ENCODE results near the gene MFAP4.
A peak's percentile ranks its signal among the peaks of the same experiment; 100 is the strongest.

The MFAP4 gene

GRCh38 chr17:19401321-19402010 is 14.5 kb upstream of the MFAP4 start:
- Mint-ChIP-seq H3K9me3 (ENCODE audit: low read depth) (no peaks in the 10 kb centered on the region), H3K27ac (no peak overlapping the region), H3K36me3 (no peaks in the 10 kb centered on the region), H3K4me1 (ENCODE audit: low read depth) (no peaks in the 10 kb centered on the region), H3K4me3 (no peak overlapping the region), H3K27me3 (peaks cover 2% of the 10 kb centered on the region)

DNA sequence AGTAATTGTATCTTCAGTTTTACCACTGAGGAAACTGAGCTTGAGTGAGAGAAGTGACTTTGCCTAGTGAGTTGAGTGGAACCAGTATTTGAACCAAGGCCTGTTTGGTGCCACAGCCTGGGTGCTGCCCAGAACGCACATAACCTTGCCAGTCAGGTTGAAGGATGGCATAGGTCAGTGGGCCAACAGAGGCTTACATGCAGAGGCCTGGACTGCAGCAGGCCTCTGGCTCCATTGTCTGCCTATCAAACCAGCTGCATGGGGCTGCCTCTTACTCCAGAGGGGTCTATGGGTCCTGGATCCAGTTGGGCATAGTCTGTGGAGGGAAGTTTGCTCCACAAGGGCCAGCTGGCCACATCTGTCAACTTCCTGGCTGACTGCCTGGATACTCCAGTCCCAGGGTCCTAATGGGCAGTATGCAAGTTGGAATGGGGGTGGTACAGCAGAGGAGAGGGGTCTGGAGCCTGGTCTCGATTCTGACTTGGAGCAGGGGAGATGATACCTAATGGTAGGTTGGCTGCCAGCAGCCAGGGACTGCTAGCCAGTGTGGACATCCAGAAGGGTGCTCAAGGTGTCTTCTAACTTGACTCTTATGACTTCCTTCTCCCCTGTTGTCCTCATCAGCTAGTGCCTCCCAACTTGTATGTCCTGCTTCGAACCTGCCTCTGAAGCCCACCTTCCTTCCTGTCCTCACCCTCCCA is 12.9 kb upstream of the MFAP4 start:
- no peak overlapping the region for H3K4me3 Mint-ChIP-seq

DNA sequence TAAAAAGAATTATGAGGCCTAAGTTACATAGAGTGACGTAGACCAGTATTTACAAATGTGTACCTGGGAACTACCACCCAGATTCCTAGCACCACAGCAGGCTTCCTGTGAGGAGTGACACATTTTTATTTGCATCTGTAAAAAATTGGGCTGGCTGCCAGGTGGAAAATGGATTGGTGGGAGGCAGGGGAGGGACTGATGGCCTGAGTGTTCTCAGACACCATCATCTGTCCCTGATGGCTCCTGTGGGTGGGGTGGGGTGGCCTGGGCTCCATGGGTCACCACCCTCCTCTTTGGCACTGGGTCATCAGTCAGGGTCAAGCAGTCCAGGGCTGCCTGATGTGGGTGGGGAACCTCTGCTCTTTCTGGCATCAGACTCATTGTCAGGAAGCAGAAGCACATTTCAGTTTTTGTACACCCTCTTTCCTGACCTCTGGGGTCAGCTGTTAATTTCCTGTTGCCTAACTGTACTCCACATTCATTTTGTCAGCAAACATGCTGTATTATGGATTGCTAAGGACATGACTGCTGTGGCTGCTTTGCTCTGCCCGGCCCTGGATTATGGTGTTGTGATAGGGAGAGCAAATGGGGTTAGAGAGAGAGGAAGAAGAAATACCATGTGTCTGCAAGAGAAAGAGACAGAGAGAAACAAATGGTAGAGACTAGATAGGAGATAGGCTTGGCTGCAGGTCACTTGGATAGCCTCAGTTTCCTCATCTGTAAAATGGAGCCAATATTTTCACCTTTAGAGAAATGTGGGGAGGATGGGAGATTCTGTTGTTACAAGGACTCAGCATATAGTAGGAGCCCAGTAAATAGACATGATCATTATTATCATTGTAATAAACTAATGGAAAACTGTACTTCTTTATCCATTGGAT is 11.6 kb upstream of the MFAP4 start:
- H3K4me3 Mint-ChIP-seq = no peak overlapping the region
- peaks cover 2% of the 10 kb centered on the region for H3K27me3 Mint-ChIP-seq
- no peaks in the 10 kb centered on the region for H3K9me3 Mint-ChIP-seq (ENCODE audit: low read depth)
- H3K27ac Mint-ChIP-seq = no peak overlapping the region
- no peaks in the 10 kb centered on the region for H3K4me1 Mint-ChIP-seq (ENCODE audit: low read depth)
- no peaks in the 10 kb centered on the region for H3K36me3 Mint-ChIP-seq

More for the DNA sequence above, 12.9 kb upstream of the MFAP4 start:
- Mint-ChIP-seq H3K27me3 (peaks cover 2% of the 10 kb centered on the region), H3K9me3 (ENCODE audit: low read depth) (no peaks in the 10 kb centered on the region), H3K27ac (no peak overlapping the region), H3K36me3 (no peaks in the 10 kb centered on the region), H3K4me1 (ENCODE audit: low read depth) (no peaks in the 10 kb centered on the region)

- Mint-ChIP-seq H3K27me3 (peaks cover 2% of the 10 kb centered on the region), H3K27ac (no peak overlapping the region), H3K4me1 (ENCODE audit: low read depth) (no peaks in the 10 kb centered on the region), H3K4me3 (no peak overlapping the region), H3K9me3 (ENCODE audit: low read depth) (no peaks in the 10 kb centered on the region), H3K36me3 (no peaks in the 10 kb centered on the region)
Observed at GRCh38 chr17:19397556-19398041, 10.6 kb upstream of the MFAP4 start.

GRCh38 chr17:19392303-19392702 is 5.3 kb upstream of the MFAP4 start:
- Mint-ChIP-seq H3K27me3 (peaks cover 2% of the 10 kb centered on the region), H3K27ac (no peak overlapping the region), H3K36me3 (no peaks in the 10 kb centered on the region), H3K4me3 (no peak overlapping the region), H3K9me3 (ENCODE audit: low read depth) (no peaks in the 10 kb centered on the region), H3K4me1 (ENCODE audit: low read depth) (peaks cover 7% of the 10 kb centered on the region)

DNA sequence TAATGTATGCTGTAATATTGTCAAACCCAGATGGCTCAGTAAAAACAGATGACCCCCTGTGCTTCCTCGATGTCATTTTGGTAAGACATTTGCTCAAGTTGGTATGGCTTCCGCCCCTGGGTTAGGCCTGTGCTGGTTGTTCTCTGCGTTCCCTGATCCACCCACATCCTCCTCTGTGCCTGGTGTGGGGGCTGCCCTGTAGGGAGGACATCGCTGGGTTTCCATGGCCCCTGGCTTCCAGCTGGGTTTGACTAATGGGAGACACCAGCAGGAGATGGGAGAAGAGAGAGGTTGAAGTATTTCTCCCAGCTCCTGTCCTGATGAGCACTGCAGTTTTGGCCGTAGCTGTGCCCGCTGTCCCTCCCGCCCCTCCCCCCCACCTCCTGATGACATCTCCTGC is 4.4 kb upstream of the MFAP4 start:
- peaks cover 7% of the 10 kb centered on the region for H3K4me1 Mint-ChIP-seq (ENCODE audit: low read depth)
- no peak overlapping the region for H3K27ac Mint-ChIP-seq
- no peaks in the 10 kb centered on the region for H3K9me3 Mint-ChIP-seq (ENCODE audit: low read depth)
- H3K27me3 Mint-ChIP-seq = peaks cover 2% of the 10 kb centered on the region
- H3K4me3 Mint-ChIP-seq = no peak overlapping the region
- no peaks in the 10 kb centered on the region for H3K36me3 Mint-ChIP-seq

DNA sequence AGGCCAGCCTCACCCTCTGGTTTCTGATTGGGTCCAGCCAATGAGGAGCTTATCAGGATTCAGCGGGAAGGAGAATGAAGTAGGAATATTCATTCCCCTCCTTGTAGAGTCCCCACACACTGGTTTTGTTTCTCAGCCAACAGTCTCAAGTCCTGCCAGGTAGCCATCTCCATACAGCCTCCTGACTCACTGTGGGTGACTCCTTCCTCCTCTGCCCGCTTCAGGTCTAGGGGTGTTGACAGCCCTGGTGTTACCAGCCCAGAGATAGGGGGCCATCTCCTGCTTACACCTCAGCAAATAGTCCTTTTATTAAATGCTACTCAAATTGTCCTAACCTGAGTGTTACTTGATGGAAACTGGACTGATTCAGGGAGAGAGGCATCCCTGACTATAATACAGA is 4.0 kb upstream of the MFAP4 start:
- H3K9me3 Mint-ChIP-seq (ENCODE audit: low read depth) = no peaks in the 10 kb centered on the region
- no peak overlapping the region for H3K4me3 Mint-ChIP-seq
- H3K27me3 Mint-ChIP-seq = peaks cover 4% of the 10 kb centered on the region
- peaks cover 11% of the 10 kb centered on the region for H3K4me1 Mint-ChIP-seq (ENCODE audit: low read depth)
- H3K27ac Mint-ChIP-seq = no peak overlapping the region
- H3K36me3 Mint-ChIP-seq = no peaks in the 10 kb centered on the region

- no peak overlapping the region for H3K27ac Mint-ChIP-seq
- no peaks in the 10 kb centered on the region for H3K9me3 Mint-ChIP-seq (ENCODE audit: low read depth)
- H3K4me1 Mint-ChIP-seq (ENCODE audit: low read depth) = peaks cover 14% of the 10 kb centered on the region
- H3K36me3 Mint-ChIP-seq = peaks cover 5% of the 10 kb centered on the region
- peaks cover 4% of the 10 kb centered on the region for H3K27me3 Mint-ChIP-seq
- no peak overlapping the region for H3K4me3 Mint-ChIP-seq
Observed at GRCh38 chr17:19388791-19389785, 2.1 kb upstream of the MFAP4 start.

DNA sequence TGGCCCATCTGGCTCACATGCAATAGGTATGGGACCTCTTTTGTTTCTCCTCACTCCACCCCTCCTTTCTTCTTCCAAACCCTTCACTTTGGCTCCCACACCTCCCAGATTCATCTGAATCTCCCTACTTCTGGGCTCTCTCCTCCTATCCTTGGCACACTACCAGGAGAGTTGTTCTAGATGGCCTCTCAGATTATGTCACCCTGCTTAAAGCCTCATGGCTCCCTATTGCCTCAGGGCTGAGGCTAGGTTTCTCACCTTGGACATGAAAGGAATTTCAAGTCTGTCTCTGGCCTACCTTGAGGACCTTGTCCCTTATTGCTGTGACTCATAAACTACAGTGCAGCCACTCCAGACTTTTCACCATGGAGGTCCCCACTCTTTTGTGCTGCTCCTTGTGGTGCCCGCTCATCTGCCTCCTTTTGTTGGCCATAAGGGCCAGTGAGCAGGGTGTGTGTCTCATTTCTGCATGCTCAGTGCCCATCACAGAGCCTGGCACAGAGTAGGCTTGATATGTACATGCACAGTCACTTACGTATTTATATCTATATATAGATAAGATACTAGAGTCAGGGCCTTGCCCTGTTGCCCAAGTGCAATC is 1.0 kb upstream of the MFAP4 start:
- Mint-ChIP-seq H3K27ac (no peak overlapping the region), H3K36me3 (peaks cover 5% of the 10 kb centered on the region), H3K4me3 (peak overlapping the region; percentile 42), H3K27me3 (peaks cover 4% of the 10 kb centered on the region), H3K4me1 (ENCODE audit: low read depth) (peaks cover 14% of the 10 kb centered on the region), H3K9me3 (ENCODE audit: low read depth) (no peaks in the 10 kb centered on the region)

DNA sequence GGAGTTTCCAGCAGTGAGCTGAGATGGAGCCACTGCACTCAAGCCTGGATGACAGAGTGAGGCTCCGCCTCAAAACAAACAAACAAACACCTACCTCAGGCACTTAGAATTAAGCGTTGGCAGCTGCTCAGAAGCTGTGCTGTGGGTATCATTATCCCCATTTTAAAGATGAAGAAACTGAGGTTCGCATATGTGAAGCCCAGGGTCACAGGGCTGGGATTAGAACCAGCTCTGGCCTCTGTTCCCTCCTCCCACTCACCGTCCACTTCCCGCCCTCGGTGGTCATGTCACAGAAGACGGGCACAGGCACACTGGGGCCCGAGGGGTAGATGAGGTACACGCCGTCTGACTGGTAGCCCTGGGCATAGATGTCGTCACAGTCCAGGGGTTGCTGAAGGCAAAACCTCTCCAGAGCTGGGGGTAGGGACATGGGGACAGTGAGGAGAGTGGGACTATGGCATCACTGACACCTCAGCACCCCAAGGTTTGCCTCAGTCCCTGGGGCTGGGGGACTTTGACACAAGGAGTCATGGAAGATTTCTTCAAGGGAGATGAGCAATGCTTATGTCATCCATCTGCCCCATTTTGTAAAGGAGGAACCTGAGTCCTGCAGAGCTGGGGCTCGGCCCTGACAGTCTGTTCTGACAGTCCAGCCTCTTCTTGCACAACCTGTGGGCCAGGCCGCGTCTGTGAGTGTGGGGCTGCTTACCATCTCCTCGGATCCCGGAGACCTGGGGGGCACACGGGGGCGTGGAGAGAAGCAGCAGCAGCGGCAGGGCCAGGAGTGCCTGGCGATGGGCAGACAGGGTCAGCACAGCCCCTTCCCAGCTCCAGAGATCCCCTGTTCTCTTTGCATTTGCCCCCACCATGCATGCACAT is 700 bp downstream of the MFAP4 start:
- H3K27me3 Mint-ChIP-seq = peaks cover 4% of the 10 kb centered on the region
- no peaks in the 10 kb centered on the region for H3K9me3 Mint-ChIP-seq (ENCODE audit: low read depth)
- no peak overlapping the region for H3K27ac Mint-ChIP-seq
- H3K4me1 Mint-ChIP-seq (ENCODE audit: low read depth) = peaks cover 14% of the 10 kb centered on the region
- no peak overlapping the region for H3K4me3 Mint-ChIP-seq
- H3K36me3 Mint-ChIP-seq = peaks cover 5% of the 10 kb centered on the region

GRCh38 chr17:19385521-19385983 is 1.4 kb downstream of the MFAP4 start:
- Mint-ChIP-seq H3K27me3 (peaks cover 4% of the 10 kb centered on the region), H3K9me3 (ENCODE audit: low read depth) (no peaks in the 10 kb centered on the region), H3K27ac (no peak overlapping the region), H3K36me3 (peaks cover 5% of the 10 kb centered on the region), H3K4me3 (no peak overlapping the region), H3K4me1 (ENCODE audit: low read depth) (peaks cover 14% of the 10 kb centered on the region)

DNA sequence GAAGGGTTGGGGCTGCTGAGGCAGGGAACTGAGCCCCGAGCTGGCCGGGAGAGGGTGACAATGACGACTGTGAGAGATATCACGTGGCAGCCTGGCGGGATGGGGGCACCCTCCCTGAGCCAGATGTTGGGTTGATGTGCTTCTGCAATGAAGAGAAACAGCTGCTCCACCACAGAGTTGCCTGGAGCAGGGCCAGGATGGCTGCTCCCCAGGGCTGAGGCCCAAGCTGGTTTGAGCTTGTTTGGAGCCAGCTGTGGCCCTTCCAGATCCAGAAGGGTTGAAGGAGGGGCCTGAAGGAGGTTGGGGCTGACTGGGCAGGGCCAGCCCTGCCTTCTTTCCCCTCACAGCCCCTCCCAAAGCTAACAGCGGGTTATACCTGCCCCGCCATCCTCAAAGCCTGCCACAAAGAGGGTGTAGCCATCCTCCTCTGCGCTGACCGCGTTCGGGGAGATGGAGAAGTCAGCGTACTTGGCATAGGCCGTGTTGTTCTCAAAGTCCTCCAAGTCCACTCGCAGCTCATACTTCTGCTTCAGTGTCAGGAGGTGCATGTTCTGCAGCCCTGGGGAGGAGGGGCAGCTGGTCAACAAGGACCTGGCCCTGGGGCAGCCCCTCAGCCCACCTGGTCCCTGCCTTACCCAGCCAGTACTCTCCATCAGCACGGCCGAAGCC is 2.1 kb downstream of the MFAP4 start:
- Mint-ChIP-seq H3K36me3 (peaks cover 7% of the 10 kb centered on the region), H3K4me3 (no peak overlapping the region), H3K9me3 (ENCODE audit: low read depth) (no peaks in the 10 kb centered on the region), H3K27me3 (peaks cover 4% of the 10 kb centered on the region), H3K4me1 (ENCODE audit: low read depth) (peaks cover 14% of the 10 kb centered on the region), H3K27ac (no peak overlapping the region)
